CD4-positive, alpha-beta T cell treated with Interferon alpha-2 for 1 hour (primary cell): ENCODE data around the gene PRR7.

Source experiments
- DNase-seq, 2 donors: peaks; one replicate each; pipeline ENCODE4 v3.0.0-alpha.2; 2020 to 2022

Gene PRR7

DNA sequence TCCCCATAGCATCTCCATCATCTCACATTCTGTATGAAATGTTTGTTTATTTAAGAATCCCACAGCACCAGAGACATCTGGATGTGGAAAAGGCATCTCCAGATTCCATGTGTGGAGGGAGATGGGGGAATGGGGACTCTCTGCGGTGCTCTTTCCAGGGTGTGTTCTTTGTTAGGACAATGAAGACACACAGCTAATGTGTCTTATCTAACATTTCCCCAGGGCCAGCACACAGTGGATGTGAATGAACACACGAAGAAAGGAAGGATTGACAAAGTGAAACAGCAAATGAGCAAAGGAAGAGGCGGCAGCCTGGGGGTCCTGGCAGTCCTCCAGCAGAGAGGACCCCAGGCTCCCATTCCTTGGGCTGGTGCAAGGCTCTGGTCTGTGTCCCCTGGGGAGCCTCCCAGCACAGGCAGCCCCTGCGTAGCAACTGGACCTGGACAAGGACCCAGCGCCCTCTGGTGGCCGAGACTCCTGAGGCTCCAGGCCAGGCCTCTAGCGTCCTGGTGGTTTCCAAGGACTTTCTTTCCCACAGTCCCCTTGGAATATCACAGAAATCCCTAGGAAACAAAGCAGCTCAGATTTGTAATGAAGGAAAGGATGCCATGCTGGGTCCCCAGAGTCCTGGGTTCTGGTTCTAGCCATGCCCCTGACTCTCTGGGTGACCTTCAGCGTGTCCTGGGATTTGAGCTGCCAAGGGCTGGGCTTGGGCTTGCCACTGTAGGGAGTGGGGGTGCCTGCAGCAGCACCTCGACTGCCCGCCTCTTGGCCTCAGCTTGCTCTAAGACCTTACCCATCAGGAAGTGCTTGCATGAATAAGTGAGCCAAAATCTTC is 54.3 kb downstream of the PRR7 start:
- peak; percentile 78 to 84 for DNase-seq

DNA sequence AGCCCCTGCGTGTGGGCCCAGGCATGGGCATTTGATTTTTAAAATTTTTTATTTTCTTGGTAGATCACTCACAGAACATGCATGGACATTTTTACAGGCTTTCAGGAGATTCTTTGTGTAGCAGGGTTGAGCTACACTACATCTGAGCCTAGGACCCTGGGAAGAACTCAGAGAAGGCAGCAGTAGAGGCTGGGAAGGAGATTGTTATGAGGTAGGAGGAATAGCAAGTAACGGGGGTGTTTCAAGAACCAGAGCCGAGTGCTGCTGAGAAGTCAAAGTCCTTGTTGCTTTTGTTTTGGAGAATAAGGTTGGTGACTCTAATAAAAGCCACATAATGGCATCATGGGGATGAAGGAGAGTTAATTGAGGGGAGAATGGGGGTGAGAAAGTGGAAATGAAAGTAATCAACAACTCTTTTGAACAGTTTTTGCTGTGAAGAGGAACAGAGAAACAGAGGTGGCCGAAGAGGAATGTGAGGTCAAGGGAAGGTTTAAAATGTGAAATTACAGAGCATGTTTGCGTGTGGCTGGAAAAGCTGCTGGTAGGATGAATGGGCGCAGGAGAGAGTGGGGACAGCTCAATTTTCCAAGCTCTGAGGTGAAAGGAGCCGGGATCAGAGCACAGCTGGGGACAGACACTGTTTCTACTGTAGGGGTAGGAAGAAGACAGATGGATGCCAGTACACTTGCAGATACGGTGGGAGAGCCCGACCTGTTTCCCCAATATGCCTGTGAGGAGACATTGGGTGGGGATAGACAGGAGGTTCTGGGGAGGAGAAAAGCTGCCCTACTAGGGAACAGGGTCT is 55.5 kb downstream of the PRR7 start:
- DNase-seq = no peak

DNA sequence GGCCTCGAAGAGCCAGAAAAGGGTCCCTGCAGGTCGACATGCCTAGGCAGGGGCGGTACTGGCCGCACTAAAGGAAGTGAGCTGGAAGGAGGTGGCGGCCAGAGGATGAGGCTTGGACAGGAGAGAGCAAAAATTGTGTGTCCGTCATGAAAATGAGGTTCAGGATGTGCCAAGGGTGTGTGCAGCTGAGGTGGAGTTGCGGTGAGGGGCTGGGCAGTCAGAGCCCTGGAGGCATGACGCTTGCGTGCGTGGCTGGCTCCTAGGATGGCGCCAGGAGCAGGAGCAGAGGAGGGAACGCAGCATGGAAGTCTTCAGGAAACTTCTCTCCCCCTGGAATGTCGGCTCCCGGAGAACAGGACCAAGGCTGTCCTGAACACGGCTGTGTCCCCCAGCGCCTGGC is 56.3 kb downstream of the PRR7 start:
- DNase-seq = no peak

DNA sequence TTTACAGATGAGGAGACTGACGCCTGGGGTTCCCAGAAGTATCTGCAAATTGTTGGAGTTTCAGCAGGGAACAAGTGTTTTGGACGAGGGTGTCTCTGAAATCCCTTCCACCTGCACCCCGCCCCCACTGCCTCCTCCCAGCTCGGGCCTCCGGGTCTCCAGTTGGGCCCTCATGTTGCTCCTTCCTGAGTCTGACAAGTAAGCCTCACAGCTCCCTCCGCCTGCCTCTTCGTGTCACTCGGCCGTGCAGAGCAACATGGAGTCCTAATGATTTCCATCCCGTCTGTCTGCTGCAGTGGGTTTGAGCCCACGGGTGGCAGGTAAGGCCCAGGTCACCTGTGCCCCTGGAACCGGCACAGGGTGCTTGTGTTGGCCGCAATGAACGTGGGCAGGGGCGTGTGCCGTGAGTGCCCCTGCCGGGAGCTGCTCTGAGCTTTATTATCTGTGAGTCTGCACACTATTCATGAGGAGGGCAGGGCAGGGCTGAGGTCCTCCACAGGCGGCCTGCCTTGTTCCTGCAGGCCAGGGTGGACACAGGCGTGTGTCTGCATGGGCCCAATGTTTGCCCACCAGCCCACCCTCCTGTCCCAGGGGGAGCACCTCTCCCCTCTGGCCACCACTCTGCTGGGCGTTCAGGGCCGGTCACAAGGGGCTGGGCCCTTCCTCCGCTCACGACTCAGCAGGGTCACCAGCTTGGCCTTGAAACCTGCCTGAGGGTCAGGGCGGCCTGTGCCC is 56.9 kb downstream of the PRR7 start:
- no peak for DNase-seq

DNA sequence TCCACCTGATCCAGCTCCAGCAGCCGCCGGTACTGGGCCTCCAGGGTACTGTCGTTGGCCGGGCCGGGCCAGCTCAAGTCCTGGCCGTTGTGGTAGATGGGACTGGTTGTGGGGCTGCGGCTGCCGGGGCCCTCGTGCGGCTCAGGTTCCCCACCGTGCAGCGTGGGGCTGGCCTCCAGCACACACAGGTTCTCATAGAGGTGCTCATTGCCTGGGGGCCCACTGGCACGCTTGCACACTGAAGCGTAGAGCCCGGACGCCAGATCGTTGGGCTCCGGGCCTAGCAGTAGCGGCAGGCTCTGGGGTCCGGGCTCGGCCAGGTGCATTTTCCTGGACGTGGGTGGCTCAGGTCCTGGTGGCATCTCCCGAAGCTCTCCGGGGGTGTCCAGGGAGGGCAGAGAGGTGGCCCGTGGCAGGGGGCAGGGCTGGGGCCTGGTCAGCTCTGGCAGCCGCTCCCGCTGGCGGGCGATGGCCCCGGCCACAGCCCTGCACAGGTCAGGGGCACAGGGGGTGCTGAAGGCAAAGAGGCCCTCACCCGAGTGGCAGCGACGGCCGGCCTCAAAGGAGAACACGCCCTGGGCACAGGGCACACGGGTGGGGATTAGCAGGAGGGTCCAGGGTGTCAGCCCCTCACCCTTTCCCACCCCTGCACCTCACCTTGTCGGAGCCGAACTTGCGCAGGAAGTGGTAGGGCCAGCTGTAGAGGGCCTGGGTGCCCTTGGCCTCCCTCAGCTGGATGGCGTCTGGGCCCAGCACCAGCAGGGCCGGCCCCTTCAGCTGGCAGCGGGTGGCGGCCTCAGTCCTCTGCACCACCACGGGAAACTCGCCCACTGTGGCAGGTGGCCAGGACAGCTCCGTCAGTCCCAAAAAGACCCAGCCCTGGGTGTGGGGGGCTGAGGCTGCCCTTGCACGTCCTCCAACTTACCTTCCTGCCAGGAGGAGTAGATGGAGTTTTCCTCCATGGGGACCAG is 57.8 kb downstream of the PRR7 start:
- no peak for DNase-seq

DNA sequence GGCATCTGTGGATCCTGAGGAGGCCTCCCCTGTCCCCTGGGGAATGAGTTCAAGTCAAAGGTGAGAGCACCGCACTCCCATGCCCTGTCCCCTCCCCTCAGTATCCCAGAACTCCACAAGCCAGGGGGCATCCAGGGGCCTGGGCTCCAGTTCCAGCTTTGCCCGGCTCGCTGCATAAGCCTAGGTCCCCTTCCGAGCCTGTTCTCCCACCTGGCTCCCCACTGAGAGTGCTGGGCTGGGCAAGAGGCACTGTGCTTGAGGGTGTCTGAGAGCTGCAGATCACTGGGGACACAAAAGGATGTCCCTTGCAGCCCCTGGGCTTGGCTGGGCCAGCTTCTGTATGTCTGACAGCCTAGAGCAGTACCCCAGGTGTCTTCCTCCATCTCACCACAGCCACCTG is 58.5 kb downstream of the PRR7 start:
- DNase-seq = no peak
